Caki2 (cell line): ENCODE data around the gene SMG6. TPM values are rescaled to one million over a fixed set of nuclear protein-coding genes. Genes with fewer than 3 reads are reported as not detected.

Source experiments
- DNase-seq: peaks from one replicate; pipeline ENCODE4 v3.0.0-alpha.2; 2015; ENCODE audit warnings: low read depth
- in situ Hi-C: cut with HindIII; loops from 2 replicates; pipeline ENCODE4 v1.10.0; 2016; ENCODE audit warnings: low sequenced_read_pairs, low pct_unique_long_range_greater_than_20kb, mixed read lengths
- total RNA-seq: library from RNA; depleted of rRNA; stranded (reverse); fragments of >200 nt; shearing (Covaris generic); gene quantifications from 2 replicates; pipeline ENCODE4 v1.2.3, GENCODE V29; 2014; ENCODE audit warnings: low replicate concordance

Gene SMG6
- total RNA-seq, 1 experiment from 2014 or later: 5.8 TPM

DNA sequence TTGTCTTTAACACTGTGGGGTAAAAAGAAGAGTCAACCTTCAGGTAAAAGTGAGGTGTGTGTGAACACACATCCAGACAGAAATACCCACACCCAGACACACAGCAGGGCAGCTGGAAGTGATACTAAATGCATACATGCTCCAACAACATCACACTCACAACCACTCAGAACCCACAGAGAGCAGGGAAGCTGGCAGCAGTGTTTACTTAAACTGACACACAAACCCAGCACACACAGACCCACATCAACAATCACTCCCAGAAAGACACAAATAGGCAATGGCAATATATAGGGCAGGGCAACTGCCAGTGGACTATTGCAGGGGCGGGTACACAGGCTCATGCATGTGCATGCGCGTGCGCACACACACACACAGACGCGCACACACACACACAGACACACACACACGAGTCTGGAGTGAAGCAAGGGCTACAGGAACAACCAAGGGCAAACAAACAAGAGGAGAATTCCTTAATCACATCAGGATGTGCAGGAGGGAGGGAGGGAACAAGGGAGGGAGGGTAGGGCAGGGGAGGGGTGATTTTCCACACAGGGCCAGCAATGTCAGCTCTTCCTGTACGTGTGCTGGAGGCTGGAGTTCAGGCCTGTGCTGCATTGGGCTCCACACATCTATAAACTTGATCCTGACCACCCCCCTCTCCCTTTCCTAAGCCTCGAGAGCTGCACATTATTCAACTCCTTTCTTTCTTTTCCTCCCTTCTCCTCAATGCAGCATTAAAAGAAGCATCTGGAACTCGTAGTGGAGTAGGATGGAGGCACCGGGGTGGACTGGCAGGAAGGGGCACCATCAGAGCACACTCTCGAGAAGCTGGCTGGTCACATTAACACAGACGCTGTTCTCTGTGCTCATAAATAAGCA lies 218.6 kb downstream of the SMG6 start:
- in situ Hi-C loops: no loop called here

DNA sequence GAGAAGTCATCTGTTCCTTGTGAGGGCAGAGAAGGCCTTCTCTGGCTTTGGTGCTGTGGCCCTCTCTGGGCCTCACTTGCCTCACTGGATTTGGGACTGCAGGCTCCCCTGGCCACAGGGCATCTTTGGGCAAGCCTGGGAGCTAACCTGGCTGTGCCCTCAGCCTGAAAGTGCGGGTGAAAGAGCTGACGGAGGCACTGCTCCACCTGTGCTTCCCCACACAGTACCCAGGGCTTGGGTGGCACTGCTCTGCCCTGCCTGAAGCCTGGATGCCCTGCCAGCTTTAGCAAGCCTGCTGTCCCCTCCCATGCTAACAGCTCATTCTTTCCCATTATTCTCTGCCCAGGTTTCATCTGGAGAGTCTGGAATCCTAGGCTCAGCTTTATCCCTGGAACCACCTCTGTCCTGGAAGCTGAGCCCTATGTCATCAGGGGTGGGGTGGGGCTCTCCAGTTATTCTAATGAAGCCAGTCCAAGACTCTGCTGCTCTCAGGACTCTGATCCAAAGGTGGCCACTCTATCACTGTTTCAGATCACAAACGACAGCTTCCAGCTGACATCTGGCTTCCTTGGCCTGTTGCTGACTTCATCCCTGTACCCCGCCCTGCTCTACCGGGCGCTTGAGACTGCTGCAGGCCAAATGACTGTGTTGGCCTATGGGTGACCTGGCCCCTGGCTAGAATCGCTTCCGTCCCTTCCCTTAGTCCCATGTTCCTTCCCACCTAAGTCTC lies 219.4 kb downstream of the SMG6 start:
- in situ Hi-C loops: no loop called here
- peak; percentile 35 for DNase-seq

More for the DNA sequence above, 218.6 kb downstream of the SMG6 start:
- DNase-seq: no peak

DNA sequence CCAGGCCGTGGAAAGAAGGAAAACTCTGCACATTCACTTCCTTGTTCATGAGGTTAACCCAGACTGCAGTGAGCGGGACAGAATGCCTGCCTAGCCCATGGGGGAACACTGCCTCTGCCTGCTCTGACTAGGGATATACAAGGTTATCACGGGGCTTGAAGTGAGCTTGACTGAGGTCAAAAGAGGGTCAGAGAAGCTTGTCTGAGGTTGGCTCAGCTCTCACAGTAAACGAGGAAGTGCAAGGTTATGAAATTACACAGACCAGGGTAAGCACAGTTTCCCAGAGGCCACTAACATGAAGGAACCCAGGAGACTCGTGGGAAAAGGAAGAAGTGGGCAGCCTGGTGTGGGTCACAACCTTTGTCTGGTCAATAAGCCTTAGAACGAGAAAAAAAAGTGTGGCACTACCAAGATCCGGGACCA lies 220.0 kb downstream of the SMG6 start:
- in situ Hi-C loops: no loop called here
- DNase-seq: peak; percentile 44

DNA sequence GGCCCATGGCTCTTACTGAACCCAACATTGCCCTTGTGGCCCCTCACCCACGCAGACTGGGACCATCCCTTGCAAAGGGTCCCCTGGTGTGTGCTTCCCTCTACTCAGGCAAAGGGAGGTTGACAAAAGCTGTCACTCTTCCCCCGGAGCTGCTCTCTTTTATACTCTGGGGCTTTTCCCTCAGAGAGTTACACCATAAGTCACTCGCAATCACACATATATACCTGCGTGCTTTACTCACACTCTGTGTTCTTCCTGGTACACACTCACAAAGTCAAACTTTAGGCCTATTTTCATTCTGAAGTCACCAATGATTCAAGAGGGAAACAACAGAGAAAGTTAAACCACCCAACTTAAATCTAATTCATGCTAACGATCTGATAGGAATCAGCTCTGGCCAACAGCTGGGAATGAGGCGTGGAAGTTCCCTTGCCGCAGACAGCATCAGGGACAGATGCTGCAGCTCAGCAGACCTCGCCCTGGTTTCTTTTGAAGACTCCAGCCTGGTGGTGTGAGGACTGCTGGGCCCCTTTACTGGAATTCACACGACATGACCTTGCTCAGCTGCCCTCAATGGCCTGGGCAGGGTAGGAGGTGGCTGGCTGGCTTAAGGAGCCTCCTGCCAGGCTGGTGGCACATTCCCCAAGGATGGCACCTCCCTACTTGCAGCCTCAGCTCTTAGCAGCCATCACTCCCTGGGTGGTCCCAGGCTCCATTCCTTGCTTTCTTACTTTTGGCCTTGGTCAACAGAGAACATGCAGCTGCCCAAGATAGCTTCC lies 221.4 kb downstream of the SMG6 start:
- in situ Hi-C loops: no loop called here
- no peak for DNase-seq

DNA sequence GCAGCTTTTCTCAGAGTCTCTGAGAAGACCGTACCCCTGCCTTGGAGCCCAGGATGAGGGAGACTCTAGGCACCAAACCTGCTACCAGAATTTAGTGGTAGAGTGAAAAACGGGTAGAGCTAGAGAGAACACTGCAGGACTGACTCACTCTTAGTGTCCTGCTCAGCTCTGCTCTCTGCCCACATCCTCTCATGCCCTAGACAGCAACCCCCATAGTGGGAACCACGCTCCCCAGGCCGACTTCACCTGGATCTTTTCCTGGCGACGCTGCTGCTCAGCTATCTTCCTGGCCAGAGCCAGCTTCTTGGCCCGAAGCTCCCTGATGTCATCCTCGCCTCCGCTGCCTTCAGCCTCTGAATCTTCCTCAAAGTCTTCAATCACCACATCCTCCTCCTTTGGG lies 222.0 kb downstream of the SMG6 start:
- in situ Hi-C loops: no loop called here
- no peak for DNase-seq

DNA sequence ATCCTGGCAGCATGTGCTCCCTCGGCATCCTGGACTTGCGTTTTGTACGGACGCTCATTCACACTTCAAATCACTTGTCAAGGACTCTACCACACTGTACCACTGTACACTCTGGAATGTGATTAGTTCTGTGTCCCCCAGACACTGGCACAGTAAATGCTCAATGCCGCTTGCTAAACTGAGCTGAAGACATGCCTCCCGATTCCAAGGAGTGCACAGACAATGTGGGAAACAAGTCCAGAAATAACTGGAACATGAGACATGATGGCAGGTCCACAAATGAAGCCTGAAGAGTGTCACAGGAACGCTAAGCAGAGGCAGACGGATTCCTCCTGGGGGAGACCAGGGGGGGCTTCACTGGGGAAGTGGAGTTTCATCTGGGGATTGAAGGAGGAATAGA lies 226.5 kb downstream of the SMG6 start:
- in situ Hi-C loops: no loop called here
- DNase-seq: no peak

DNA sequence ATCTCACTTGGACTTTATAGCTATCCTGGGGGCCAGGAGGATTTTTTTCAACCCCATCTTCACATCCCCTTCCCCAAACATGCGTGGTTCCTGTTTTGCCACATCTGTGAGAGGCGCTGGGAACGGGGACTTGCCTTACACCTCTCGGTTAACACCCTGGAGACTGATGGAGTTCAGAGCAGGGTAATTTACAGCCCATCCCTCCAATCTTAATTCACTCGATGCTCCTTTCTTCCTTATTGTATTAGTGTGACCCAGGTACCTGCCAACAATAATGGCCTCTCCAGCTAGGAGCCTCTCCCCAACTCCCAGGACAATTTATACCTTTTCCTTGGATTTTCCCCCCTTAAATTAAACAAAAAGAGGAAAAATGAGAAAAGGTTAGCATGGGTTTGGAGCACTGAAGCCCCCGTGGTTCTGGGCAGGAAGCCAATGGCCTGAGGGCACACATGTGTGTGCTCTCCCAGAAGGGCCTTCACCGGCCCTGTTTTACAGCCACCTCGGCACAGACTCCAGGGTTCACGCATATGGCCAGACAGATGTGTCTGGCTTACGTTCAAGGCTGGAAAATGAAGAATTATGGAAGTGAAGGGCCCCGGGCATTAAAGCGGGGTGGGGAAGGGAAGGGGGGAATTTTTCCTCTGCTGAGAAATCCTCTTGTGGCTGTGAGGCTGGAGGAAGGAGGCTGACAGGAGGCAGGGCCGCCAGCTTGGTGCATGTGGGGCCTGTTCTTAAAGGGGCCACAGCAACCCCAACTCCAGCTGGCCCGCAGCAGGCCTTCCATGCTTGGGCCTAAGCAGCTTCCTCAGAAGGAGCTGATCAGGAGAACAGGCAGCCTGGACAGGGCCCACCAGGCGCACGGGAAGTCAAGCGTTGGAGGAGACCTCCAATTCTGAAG lies 227.2 kb downstream of the SMG6 start:
- no peak for DNase-seq
- in situ Hi-C loops: no loop called here

DNA sequence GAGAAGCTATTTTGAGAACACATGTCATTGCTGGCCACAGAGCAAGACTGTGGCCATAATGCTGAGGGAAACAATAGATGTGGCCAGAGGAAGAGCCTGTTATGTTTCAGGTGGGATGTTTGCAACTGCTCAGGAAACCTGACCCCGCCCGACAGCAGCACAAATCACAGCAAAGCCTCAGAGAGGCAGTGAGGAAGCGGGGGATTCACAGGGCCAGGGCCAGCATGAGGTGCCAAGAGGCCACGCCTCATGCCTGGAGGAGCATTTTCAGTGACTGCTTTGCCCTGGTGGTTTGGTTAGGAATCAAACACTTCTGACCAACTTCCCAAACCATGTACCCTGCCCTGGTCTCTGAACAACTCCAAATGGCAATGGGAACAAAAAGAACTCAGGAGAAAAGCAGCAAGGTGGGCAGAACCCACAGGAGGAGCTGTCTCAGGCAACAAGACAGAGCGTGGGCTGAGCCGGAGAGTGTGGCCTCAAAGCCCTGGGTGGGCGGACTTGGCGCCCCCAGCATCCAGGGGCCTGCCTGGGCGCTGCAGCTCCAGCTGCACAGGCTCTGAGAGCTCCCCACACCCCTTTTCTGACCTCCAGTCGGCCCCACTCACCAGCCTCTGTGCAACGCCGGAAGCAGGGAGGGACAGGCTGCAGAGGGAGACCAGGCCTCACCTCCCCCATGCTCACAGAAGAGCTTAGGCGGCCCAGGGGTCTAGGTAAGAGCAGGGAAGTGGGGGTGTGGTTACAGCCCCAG lies 228.1 kb downstream of the SMG6 start:
- DNase-seq: no peak
- in situ Hi-C loops: no loop called here

DNA sequence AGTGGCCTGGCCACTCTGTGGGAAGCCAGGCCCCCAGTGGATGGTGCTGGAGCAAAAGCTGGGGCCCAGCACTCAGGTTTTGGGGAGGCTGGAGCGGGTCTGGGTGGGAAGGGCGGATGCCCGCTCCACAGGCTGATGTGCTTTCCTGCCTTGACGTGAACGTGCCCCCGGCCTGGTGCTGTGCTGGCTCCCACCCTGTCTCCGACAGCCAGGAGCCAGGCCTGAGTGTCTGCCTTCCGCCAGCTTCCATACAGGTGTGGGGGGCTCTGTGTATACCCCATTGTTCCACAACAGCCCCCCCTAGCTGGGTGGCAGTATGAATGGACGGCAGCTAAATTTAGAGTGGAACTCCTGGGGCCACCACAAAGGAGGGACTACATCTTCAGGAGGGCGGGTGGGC lies 228.7 kb downstream of the SMG6 start:
- in situ Hi-C loops: no loop called here
- DNase-seq: no peak

DNA sequence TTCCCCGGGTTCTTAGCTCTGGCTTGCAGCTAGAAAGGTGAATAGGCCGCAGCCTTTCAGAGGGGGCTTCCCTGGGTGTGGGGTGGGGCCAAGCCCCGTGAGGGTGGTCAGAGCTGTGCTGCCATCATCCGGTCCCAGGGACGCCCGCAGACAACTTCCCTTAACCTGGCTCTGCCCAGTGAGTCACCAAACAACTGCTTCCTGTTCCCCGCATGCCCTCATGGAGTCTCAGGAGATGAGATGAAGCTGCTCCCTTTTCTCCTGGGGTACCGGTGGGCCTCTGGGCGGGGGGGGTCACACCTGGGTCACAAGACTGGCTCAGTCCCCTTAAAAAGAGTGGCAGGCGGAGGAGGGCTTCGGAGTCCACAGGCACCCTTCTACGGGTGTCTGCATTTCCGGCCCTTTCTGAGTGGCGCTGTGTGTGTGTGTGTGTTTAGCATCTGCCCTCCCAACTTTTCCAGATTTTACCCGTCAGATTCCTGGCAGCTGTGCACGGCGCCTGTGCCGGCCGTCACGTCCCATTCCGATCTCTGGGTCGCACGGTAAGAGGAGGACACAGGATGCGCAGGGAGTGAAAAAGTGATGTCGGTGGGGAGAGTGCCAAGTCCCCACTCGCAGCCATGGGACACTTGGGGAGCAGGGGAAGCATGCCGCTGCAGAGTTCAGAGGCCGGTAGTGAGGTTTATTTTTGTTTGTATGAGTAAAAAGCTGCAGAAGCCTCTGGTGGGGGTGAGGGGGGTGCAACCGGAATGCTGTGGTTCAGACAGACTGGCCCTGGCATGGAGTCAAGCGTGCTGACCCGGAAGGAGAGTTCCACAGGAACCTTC lies 231.9 kb downstream of the SMG6 start:
- DNase-seq: no peak
- in situ Hi-C loops: no loop called here

DNA sequence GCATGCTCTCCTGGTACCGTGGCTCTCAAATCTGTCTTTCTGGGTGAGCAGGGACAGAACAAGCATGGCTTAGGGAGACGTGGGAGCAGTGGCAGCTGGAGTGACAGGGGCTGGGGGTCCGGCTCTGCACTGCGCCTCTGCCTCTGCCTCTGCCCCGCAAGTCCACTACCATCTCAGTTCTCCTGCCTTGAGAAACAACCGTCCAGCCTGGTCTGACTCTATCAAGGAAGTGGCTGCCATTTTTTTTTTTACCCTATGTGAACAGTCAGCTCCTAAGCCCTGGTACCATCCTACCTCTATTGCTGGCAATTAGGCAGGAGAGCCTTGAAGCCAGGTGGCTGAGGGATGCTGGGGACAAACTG lies 232.6 kb downstream of the SMG6 start:
- in situ Hi-C loops: no loop called here
- no peak for DNase-seq

DNA sequence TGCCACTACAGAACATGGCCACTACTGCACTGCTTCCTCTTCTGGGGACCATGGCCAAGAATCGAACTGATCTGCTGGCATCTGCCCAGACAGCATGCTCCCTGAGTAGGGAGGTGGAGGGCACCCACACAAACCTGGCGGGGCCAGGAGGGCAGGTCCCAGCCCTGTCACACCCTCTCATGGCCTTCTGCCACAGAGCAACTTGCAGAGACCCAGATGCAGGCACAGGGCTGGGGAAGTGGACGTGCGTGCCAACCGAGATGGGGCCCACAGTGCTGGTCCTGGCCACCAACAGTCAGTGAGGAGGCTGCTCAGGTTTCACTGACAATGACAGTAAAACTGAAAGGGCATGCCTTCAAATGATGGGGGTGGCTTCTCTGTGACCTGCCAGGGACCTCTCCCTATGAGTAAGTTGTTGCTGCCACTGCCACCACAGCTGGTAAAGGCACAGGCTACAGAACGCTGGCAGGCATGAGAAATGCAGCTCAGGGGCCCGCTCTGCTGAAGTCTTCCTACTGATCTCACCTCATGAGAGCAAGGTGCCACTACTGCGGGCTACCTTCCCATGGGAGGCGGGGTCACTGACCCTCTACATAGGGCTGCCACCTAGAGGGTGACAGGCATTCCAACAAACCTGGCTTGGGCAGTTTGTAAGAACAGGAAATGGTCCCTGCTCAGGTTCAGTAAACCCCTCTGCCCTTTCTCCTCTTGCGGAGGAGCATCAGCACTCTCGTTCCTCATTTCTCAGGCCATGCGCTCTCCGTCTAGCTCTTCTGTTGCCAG lies 233.2 kb downstream of the SMG6 start:
- DNase-seq: no peak
- in situ Hi-C loops: no loop called here

DNA sequence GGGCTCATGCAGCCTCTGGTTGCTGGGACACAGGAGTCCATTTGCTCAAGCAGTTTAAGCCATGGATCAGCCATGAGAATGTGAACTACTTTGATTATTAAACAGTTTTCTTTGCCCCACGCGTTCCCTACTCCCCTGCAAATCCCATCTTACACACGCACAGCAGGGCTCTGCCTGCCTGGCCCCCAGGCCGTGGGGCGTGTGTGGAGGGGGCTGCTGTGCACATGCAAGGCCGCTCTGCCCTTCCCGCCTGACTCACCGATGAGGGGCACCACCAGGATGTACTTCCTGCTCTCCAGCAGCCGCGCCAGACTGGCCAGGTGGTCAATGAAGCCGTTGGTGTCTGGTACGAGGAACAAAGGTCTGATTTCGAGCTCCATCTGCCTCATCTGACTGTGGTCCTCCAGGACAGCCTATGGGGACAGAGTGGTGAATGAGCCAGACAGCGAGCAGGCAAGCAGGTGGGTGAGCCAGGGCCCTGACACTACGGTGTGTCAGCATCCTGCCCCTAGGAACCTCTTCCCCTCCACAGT lies 235.0 kb downstream of the SMG6 start:
- no peak for DNase-seq
- in situ Hi-C loops: no loop called here

DNA sequence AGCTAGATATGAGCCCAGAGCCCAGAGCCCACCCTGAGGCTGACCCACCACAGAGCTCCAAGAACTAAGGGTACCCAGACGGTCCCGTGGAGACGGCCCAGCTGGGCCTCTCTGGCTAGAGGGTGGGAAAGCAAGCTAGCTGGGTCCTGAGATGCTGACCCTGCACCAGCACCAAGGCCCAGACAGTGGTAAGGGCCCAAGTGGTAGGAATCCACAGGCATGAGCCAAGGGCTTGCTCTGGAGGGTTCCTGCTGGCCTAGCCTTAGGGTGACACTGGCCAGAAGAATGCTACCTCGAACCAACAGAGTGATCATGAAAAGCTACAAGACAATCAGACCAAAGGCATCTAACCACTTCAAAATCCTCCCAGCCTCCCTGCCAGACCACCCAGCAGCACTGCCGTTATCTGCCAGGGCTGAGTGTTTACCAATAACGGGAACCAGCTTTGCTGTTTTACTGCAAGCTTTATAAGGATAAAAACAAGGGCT lies 235.5 kb downstream of the SMG6 start:
- no peak for DNase-seq
- in situ Hi-C loops: no loop called here

DNA sequence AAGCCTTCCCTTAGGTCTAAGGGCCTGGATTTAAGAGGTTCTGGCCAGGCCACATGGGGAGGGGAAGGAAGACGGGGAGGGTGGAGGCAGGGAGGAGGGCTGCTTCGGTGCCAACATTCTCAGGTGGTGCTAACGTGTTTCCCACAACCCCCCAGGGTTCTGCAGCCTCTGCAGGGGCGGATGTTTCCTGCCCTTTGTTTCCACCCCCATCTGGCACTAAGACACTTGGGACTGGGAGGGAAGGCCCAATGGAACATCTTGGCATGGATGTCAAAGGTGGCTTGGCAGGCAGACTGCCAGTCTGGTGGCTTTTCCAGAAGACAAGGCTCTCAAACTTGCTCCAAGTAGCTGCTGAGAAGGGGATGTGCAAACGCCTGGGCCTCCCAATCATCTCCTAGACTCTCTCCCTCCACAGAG lies 236.0 kb downstream of the SMG6 start:
- in situ Hi-C loops: no loop called here
- DNase-seq: no peak
